ENCODE measurements around the gene KIF5A. TPM values are rescaled to one million over a fixed set of nuclear protein-coding genes. Genes with fewer than 3 reads are reported as not detected.
"Not testable (repeated sequence)": the region's sequence is repeated elsewhere in the genome, so short reads cannot be mapped to it uniquely, and the experiment has no call there.

The KIF5A gene
- total RNA-seq, 2 donors from 2014 or later = 0.81 to 2.7 TPM

- H3K4me1 ChIP-seq (ENCODE audit: control insufficient read depth in 1 of 2, low read depth in 2 of 2) = no peaks in the 10 kb centered on the region
- H3K27ac ChIP-seq = no peak overlapping the region
- no peaks in the 10 kb centered on the region for H3K9me3 ChIP-seq
- H3K27me3 ChIP-seq (replicated peaks; ENCODE audit: insufficient read depth) = no peaks in the 10 kb centered on the region
- H3K4me3 ChIP-seq = no peak overlapping the region
- ATAC-seq (ENCODE audit: insufficient number of reproducible peaks, low FRiP score, low read depth) (no peak), DNase-seq (ENCODE audit: low spot score) (no peak)
- peaks cover 58% of the 10 kb centered on the region for H3K36me3 ChIP-seq
- TF ChIP-seq CTCF (IDR thresholded peaks at IDR 0.05) = no peak
Measured at GRCh38 chr12:57511588-57512325, 38.1 kb upstream of the KIF5A start.

GRCh38 chr12:57512665-57513064 lies 37.2 kb upstream of the KIF5A start:
- no peak for ATAC-seq (ENCODE audit: insufficient number of reproducible peaks, low FRiP score, low read depth)
- DNase-seq (ENCODE audit: low spot score) = no peak
- Histone ChIP-seq H3K27me3 (replicated peaks; ENCODE audit: insufficient read depth) (no peaks in the 10 kb centered on the region), H3K4me1 (ENCODE audit: control insufficient read depth in 1 of 2, low read depth in 2 of 2) (peaks cover 3 to 7% of the 10 kb centered on the region in 2 donors), H3K27ac (no peak overlapping the region), H3K9me3 (no peaks in the 10 kb centered on the region), H3K4me3 (no peak overlapping the region), H3K36me3 (peaks cover 64% of the 10 kb centered on the region)
- no peak for TF ChIP-seq CTCF (IDR thresholded peaks at IDR 0.05)

- H3K9me3 ChIP-seq = no peaks in the 10 kb centered on the region
- TF ChIP-seq CTCF (IDR thresholded peaks at IDR 0.05) = no peak
- no peak overlapping the region for H3K27ac ChIP-seq
- H3K36me3 ChIP-seq = peaks cover 64% of the 10 kb centered on the region
- no peak overlapping the region for H3K4me3 ChIP-seq
- DNase-seq (ENCODE audit: low spot score) (no peak), ATAC-seq (ENCODE audit: insufficient number of reproducible peaks, low FRiP score, low read depth) (no peak)
- no peaks in the 10 kb centered on the region for H3K27me3 ChIP-seq (replicated peaks; ENCODE audit: insufficient read depth)
- peaks cover 9 to 13% of the 10 kb centered on the region in 2 donors for H3K4me1 ChIP-seq (ENCODE audit: control insufficient read depth in 1 of 2, low read depth in 2 of 2)
Measured at GRCh38 chr12:57513266-57513665, 36.6 kb upstream of the KIF5A start.

- H3K27me3 ChIP-seq (replicated peaks; ENCODE audit: insufficient read depth); ATAC-seq (ENCODE audit: insufficient number of reproducible peaks, low FRiP score, low read depth); DNase-seq (ENCODE audit: low spot score); H3K4me3 ChIP-seq; H3K27ac ChIP-seq; H3K9me3 ChIP-seq: not testable (repeated sequence)
- Histone ChIP-seq H3K36me3 (peaks cover 64% of the 10 kb centered on the region), H3K4me1 (ENCODE audit: control insufficient read depth in 1 of 2, low read depth in 2 of 2) (peaks cover 14 to 17% of the 10 kb centered on the region in 2 donors)
Measured at GRCh38 chr12:57513677-57514076, 36.2 kb upstream of the KIF5A start.

GRCh38 chr12:57514246-57514645 lies 35.6 kb upstream of the KIF5A start:
- not testable (repeated sequence) for DNase-seq (ENCODE audit: low spot score); ATAC-seq (ENCODE audit: insufficient number of reproducible peaks, low FRiP score, low read depth); H3K27me3 ChIP-seq (replicated peaks; ENCODE audit: insufficient read depth); H3K27ac ChIP-seq; H3K9me3 ChIP-seq; H3K4me3 ChIP-seq
- peaks cover 19 to 23% of the 10 kb centered on the region in 2 donors for H3K4me1 ChIP-seq (ENCODE audit: control insufficient read depth in 1 of 2, low read depth in 2 of 2)
- peaks cover 61% of the 10 kb centered on the region for H3K36me3 ChIP-seq

GRCh38 chr12:57514720-57515407 lies 35.0 kb upstream of the KIF5A start:
- TF ChIP-seq CTCF (IDR thresholded peaks at IDR 0.05) = no peak
- H3K9me3 ChIP-seq = no peaks in the 10 kb centered on the region
- H3K4me3 ChIP-seq = no peak overlapping the region
- no peaks in the 10 kb centered on the region for H3K27me3 ChIP-seq (replicated peaks; ENCODE audit: insufficient read depth)
- peaks cover 22 to 25% of the 10 kb centered on the region in 2 donors for H3K4me1 ChIP-seq (ENCODE audit: control insufficient read depth in 1 of 2, low read depth in 2 of 2)
- ATAC-seq (ENCODE audit: insufficient number of reproducible peaks, low FRiP score, low read depth) = no peak
- H3K27ac ChIP-seq = no peak overlapping the region
- peaks cover 55% of the 10 kb centered on the region for H3K36me3 ChIP-seq
- no peak for DNase-seq (ENCODE audit: low spot score)

Measured in thoracic aorta (tissue), 2 donors.